Common myeloid progenitor, CD34-positive (primary cell): ENCODE results near the gene TEAD3.

Source experiments
- CTCF ChIA-PET: fragments of 350-600 bp; sonication (Branson Sonifier 250); formaldehyde crosslinking; loops from one replicate; lab custom pipeline; 2021; ENCODE audit warnings: antibody characterized with exemption; lab: Charles Lee
- POLR2A ChIA-PET: fragments of 350-600 bp; sonication (Branson Sonifier 250); formaldehyde crosslinking; loops from one replicate; lab custom pipeline; 2021; ENCODE audit warnings: antibody characterized with exemption; lab: Charles Lee
- DNase-seq, 3 donors: peaks; one replicate each; pipeline versions ENCODE4 v3.0.0 to v3.0.0-alpha.2; 2013
- H3K27ac ChIP-seq, 2 experiments: 1 replicate in 1 of 2; 2 replicates in 1 of 2; pipeline ENCODE4 v1.7.0; 2013; ENCODE audit warnings: inconsistent platforms in 2 of 2, low read length in 2 of 2, mild to moderate bottlenecking in 2 of 2, low read depth in 1 of 2, moderate library complexity in 1 of 2; ENCODE audit not compliant: severe bottlenecking in 2 of 2, insufficient read depth in 1 of 2, poor library complexity in 1 of 2
- H3K27me3 ChIP-seq, 5 experiments: replicated peaks in 2 of 5; 1 replicate in 3 of 5; 2 replicates in 2 of 5; pipeline versions ENCODE4 v1.6.1 to v1.7.0; 2013; ENCODE audit warnings: low read length in 4 of 5, mild to moderate bottlenecking in 2 of 5, moderate library complexity in 2 of 5, inconsistent platforms in 1 of 5; ENCODE audit not compliant: insufficient read depth in 5 of 5, control insufficient read depth in 4 of 5
- H3K36me3 ChIP-seq, 4 experiments: 1 replicate in 2 of 4; 2 replicates in 2 of 4; pipeline versions ENCODE4 v1.6.1 to v1.7.0; 2013; ENCODE audit warnings: low read length in 3 of 4, control low read depth in 1 of 4, mild to moderate bottlenecking in 1 of 4; ENCODE audit not compliant: control insufficient read depth in 4 of 4, insufficient read depth in 4 of 4
- H3K4me1 ChIP-seq, 4 experiments: 1 replicate in 3 of 4; 2 replicates in 1 of 4; pipeline versions ENCODE4 v1.6.1 to v1.7.1; 2013; ENCODE audit warnings: low read length in 3 of 4, mild to moderate bottlenecking in 3 of 4, control low read depth in 1 of 4, inconsistent platforms in 1 of 4, moderate library complexity in 1 of 4; ENCODE audit not compliant: control insufficient read depth in 4 of 4, insufficient read depth in 4 of 4; ENCODE audit errors: control extremely low read depth in 1 of 4
- H3K4me3 ChIP-seq, 7 experiments: 1 replicate in 4 of 7; 2 replicates in 3 of 7; pipeline versions ENCODE4 v1.5.1 to v1.7.0; 2013; ENCODE audit warnings: mild to moderate bottlenecking in 7 of 7, low read length in 6 of 7, moderate library complexity in 6 of 7, inconsistent platforms in 2 of 7, low read depth in 2 of 7, control low read depth in 1 of 7; ENCODE audit not compliant: insufficient read depth in 4 of 7, control insufficient read depth in 1 of 7; ENCODE audit errors: extremely low read depth in 1 of 7
- H3K9me3 ChIP-seq, 5 experiments: 1 replicate in 4 of 5; 2 replicates in 1 of 5; pipeline versions ENCODE4 v1.6.1 to v1.7.1; 2013; ENCODE audit warnings: low read length in 4 of 5, mild to moderate bottlenecking in 2 of 5, inconsistent platforms in 1 of 5, low read depth in 1 of 5, moderate library complexity in 1 of 5; ENCODE audit not compliant: control insufficient read depth in 4 of 5, insufficient read depth in 2 of 5; ENCODE audit errors: control extremely low read depth in 1 of 5
- whole genome bisulfite sequencing: methylation state at CpG from one replicate; pipeline ENCODE4 v1.1.5; 2013; ENCODE audit not compliant: insufficient coverage; 5-methylcytosine and 5-hydroxymethylcytosine counted together

TEAD3 gene

DNA sequence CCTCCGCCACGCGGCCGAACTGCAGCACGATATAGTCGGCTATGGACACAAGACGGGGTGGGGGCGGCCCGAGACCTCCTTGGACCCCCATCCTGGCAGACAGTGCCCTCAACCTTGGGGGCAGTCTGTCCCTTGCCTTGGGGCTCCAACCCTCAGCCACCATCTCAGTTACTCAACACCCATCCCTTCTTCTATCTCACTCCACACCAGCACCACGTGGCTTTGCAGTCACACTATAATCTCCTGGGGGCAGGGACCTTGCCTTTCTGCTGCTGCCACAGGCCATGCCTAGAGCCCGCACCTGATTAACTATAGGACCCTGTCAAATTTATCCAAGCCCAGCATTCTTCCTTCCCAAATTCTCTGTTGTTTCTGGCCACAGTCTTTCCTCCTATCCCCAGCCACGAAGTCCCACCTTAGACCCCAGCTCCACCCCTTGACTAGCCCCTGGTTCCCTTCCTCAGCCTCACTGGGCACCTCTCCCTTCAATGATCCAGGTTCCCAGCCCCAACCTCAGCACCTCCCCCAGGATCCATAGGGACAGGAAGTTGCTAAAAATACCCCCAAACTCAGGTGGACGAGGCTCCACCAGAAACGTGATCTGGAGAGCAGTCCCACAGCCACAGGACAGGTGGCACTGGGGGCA lies 1.7 kb upstream of the TEAD3 start:
- Histone ChIP-seq H3K27ac (no peak overlapping the region), H3K36me3 (no peaks in the 10 kb centered on the region), H3K9me3 (no peaks in the 10 kb centered on the region), H3K4me3 (peak overlapping the region in 2 of 7 experiments; percentile 64 to 70), H3K4me1 (peaks cover 2 to 47% (median 38%) of the 10 kb centered on the region in 4 experiments), H3K27me3 (peaks cover 0 to 27% (median 11%) of the 10 kb centered on the region in 5 experiments)
- 61% methylated on average over 14 of the region's 14 CpGs for WGBS
- ChIA-PET POLR2A (interaction anchor here (1.1 kb wide), 1 partner anchor 19 kb away, joined by 3 read pairs; no protein-coding TSS in a partner anchor), CTCF (interaction anchor here (1.9 kb wide), 1 partner anchor 80 kb away, joined by 4 read pairs; no protein-coding TSS in a partner anchor)
- no peak for DNase-seq

DNA sequence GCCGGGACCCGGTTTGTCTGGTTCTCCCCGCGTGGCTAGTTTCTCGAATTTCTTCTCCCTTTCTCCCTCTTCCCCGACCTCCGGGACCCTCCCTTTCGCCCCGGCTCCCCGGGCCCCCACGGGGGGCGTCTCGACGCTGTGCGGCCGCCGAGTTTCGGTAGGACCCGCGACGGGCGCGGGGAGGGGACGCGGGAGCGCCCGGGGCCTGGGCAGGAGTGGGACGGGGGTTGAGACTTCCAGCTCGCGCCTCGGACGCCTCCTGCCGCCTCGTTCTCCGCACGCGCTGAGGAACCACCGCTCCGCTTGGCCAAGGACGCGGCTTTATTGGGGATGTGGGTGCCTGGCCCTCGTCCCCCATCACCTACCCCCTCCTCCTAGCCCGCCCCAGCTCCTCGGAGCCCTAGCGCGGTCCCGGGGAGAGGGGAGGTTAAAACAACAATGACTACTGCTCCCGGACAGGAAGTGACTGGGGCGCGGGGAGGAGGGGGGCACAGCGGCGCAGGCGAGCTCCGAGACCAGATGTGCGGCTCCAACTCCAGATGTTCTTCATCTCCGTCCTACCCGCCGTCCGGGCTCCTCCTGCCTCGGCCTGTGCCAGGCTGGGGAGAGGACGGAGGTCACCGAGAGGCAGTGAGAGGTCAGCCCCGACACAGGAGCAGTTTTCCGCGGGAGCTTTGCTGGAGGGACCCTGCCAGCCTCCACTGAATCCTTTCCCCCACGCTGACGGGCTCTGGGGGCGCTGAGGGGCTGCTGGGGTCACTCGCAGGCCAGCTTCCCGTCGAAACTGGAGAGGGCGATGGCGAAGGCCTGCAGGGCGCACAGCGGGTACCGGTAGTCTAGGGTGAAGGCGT lies 917 bp upstream of the TEAD3 start:
- H3K27ac ChIP-seq, result peak overlapping the region in 1 of 2 experiments; percentile 61
- DNase-seq, result peak in 2 of 3 donors; percentile 70 to 82
- 8% methylated on average over 41 of the region's 77 CpGs for WGBS
- H3K9me3 ChIP-seq, result no peaks in the 10 kb centered on the region
- H3K36me3 ChIP-seq, result no peaks in the 10 kb centered on the region
- H3K27me3 ChIP-seq, result peaks cover 0 to 27% (median 11%) of the 10 kb centered on the region in 5 experiments
- ChIA-PET POLR2A (interaction anchor here (1.1 kb wide), 1 partner anchor 18 kb away, joined by 3 read pairs; no protein-coding TSS in a partner anchor), CTCF (interaction anchor here (1.9 kb wide), 1 partner anchor 79 kb away, joined by 4 read pairs; no protein-coding TSS in a partner anchor)
- H3K4me1 ChIP-seq, result peaks cover 0 to 48% (median 42%) of the 10 kb centered on the region in 4 experiments
- peak overlapping the region; percentile 37 to 70 (median 59) for H3K4me3 ChIP-seq

DNA sequence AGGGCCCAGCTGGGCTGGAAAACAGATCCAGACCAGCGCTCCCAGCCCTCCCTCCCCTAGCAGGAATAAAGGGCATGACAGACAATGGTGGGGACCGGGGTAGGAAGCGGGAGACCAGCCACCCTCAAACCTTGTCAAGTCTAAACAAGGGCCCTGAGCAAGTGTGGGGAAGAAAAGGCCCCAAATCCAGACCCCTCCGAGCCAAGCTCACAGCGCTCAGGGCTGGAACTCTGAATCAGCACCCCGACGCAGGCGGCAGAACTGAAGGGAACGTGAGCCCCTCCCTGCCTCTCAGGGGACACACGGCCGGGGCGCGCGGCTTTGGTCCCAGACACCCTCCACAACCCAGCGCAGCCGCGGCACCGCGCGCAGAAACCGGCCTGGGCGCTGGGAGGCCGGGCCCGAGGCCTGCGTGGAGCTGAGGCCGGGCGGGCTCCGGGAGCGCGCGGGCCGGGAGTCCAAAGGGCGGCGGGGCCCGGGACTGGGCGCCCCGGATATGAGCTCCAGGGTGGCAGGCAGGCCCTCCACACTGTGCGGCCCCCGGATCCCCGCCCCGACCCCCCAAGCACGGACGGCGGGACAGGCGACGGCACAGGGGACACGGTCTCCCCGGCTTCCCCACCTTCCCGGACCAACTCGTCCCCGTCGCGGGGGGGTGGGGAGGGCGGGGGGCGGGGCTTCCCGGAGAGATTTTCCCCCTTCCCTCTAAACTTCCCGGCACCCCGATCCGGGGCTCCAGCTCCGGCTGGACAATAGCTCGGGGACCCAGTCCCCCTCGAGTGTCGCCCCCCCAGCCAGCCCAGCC lies 641 bp downstream of the TEAD3 start:
- Histone ChIP-seq H3K4me1 (peaks cover 0 to 64% (median 56%) of the 10 kb centered on the region in 4 experiments), H3K27ac (no peak overlapping the region)
- CTCF ChIA-PET, result interaction anchor here (1.1 kb wide), 1 partner anchor 13 kb away, joined by 3 read pairs; no protein-coding TSS in a partner anchor

DNA sequence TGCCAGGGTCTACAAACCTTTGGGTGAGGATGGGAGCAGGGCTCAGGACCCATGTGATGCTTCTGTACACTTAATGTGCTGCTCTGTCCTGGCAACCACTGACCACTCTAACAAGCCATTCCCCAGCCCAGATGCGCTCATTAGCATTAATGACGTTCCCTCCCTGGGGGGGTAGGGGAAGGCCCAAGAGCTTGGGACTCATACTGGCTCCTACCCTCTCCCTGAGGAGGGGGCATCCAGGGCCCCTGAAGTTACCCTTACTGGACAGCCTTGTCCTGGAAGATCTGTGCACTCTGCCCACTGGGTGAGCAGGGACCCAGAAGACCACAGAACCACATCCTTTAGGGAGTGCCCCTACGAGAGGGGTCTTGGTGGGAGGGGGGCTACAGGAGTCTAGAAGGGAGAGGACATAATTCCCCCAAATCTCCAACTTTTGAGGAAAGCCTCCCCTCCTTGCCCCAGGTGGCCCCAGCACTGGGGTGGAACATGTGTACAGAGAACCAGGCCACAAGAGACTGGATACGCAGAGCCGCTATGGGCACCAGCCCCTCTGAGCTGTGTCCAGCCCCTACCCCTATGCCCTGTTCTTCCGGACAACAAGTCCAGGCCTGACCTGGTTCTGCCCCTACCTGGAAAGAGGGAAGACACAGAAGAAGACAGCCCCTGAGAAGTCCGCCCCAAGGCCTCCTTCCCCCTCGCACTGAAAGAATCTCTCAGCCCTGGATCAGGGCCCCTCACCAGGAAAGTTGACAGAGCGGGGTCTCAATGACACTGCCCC lies 1.4 kb downstream of the TEAD3 start:
- H3K36me3 ChIP-seq, result no peaks in the 10 kb centered on the region
- CTCF ChIA-PET, result interaction anchor here (1.1 kb wide), 2 partner anchors 12 to 197 kb away, joined by 3 to 4 read pairs; no protein-coding TSS in a partner anchor
- H3K9me3 ChIP-seq, result no peaks in the 10 kb centered on the region
- H3K27ac ChIP-seq, result no peak overlapping the region
- 96% methylated on average over 3 of the region's 9 CpGs for WGBS
- peaks cover 0 to 41% (median 11%) of the 10 kb centered on the region in 5 experiments for H3K27me3 ChIP-seq
- H3K4me3 ChIP-seq, result no peak overlapping the region
- POLR2A ChIA-PET, result interaction anchor here (0.6 kb wide), 1 partner anchor 20 kb away, joined by 4 read pairs; no protein-coding TSS in a partner anchor
- DNase-seq, result no peak
- peaks cover 0 to 67% (median 59%) of the 10 kb centered on the region in 4 experiments for H3K4me1 ChIP-seq

More for the DNA sequence above, 641 bp downstream of the TEAD3 start:
- WGBS, result 56% methylated on average over 32 of the region's 63 CpGs
- peak in 1 of 3 donors; percentile 39 for DNase-seq
- Histone ChIP-seq H3K36me3 (no peaks in the 10 kb centered on the region), H3K27me3 (peaks cover 0 to 37% (median 11%) of the 10 kb centered on the region in 5 experiments), H3K9me3 (no peaks in the 10 kb centered on the region), H3K4me3 (peak overlapping the region in 4 of 7 experiments; percentile 19 to 64 (median 34))
- POLR2A ChIA-PET, result interaction anchor here (0.6 kb wide), 1 partner anchor 1686 kb away, joined by 3 read pairs; no protein-coding TSS in a partner anchor

DNA sequence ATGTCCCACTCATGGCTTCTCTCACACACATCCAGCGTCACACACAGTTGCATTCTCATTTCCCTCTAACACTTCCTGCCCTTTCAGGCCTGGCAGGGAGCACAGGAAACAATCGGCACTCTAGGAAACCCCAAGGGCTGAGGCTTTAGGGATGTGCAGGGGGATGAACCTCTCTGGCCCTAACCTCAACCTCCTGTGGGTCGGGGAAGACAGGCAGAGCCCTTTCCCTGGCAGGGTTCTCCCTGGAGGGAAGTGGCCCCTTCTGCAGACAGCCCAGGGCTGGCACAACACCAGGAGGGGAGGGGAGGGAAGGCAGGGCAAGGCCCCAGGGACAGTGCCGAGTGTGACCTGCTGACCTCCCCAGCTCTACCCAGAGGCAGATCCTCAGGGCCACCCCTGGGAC lies 2.7 kb downstream of the TEAD3 start:
- Histone ChIP-seq H3K4me1 (peaks cover 0 to 76% (median 65%) of the 10 kb centered on the region in 4 experiments), H3K9me3 (no peaks in the 10 kb centered on the region), H3K36me3 (no peaks in the 10 kb centered on the region), H3K4me3 (peak overlapping the region in 2 of 7 experiments; percentile 11 to 28), H3K27ac (no peak overlapping the region), H3K27me3 (peaks cover 0 to 37% (median 7%) of the 10 kb centered on the region in 5 experiments)
- peak; percentile 41 to 64 (median 60) for DNase-seq
- CTCF ChIA-PET, result interaction anchor here (1.1 kb wide), 1 partner anchor 196 kb away, joined by 4 read pairs; no protein-coding TSS in a partner anchor
- POLR2A ChIA-PET, result no interaction called here
- WGBS, result 0% methylated on average over 3 of the region's 4 CpGs
